Measurements from ENCODE around the gene SYCP2.

SYCP2 gene

DNA sequence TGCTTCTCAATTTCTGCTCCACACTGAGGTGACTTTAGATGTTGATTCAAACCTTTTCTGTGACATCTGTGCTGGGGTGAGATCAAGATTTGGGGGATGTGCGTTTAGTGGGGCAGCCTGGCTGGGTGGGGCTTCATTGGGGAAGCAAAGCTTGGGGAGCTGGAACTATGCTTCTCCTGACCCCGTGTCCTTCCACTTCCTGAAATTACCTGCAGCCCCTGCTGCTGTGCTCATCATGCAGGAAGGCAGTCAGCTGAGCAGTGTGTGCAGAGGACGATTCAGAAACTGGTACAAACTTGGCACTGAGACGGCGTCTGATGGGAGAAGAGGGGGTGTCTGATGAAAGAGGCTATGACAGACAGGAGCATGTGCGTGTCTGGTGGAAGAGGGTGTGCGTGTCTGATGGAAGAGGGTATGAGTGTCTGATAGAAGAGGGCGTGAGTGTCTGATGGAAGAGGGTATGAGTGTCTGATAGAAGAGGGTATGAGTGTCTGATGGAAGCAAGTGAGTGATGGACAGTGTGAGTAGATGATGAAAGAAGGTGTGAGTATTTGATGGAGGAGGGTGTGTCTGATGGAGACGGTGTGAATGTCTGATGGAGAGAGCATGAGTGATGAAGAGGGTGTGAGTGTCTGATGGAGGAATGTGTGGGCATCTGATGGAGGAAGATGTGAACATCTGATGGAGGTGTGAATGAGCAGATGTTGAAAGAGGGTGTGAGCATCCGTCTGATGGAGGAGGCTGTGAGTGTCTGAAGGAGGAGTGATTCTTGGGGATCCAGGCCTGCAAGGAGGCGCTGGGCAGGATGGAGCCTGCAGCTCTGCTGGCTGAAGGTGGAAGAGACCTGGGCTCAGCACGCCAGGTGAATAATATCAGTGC is 103.4 kb downstream of the SYCP2 start:
- no peak for DNase-seq (ENCODE audit: low read depth)

DNA sequence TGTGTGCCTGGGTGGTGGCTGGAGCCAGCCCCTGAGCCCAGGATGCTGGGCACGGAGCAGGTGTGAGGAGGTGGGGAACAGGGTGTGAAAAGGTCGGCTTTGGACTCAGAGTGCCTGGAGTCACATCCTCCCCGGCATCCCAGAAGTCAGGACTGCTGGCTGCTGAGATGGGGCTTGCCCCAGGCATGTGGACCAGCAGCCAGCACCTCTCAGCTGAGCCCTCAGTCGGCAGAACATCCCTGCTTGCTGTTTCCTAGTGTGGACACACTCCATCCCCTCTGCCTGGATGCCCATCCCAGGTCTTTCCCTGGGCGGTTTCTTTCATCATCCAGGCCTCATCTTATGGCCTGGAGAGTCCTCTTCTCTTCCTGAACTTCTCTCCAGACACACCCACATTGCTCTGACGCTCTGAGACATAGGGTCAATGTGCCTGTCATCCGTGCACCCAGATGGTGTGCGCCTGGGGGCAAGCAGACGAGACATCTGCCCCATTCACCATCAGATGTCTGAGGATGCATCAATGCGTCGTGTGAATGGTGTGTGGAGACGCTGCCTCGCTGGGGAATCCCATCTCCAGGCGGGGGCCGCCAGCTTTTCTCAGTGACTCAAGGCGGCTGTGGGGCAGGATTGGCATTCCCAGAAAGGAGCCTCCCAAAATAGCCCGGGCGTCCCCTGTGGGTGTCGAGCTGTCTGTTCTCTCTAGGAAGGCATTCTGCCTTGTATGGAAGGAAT is 104.2 kb downstream of the SYCP2 start:
- no peak for DNase-seq (ENCODE audit: low read depth)
- TF ChIP-seq, protein P1, sequence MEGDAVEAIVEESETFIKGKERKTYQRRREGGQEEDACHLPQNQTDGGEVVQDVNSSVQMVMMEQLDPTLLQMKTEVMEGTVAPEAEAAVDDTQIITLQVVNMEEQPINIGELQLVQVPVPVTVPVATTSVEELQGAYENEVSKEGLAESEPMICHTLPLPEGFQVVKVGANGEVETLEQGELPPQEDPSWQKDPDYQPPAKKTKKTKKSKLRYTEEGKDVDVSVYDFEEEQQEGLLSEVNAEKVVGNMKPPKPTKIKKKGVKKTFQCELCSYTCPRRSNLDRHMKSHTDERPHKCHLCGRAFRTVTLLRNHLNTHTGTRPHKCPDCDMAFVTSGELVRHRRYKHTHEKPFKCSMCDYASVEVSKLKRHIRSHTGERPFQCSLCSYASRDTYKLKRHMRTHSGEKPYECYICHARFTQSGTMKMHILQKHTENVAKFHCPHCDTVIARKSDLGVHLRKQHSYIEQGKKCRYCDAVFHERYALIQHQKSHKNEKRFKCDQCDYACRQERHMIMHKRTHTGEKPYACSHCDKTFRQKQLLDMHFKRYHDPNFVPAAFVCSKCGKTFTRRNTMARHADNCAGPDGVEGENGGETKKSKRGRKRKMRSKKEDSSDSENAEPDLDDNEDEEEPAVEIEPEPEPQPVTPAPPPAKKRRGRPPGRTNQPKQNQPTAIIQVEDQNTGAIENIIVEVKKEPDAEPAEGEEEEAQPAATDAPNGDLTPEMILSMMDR (conservative IDR thresholded peaks at IDR 0.05; ENCODE audit: control insufficient read depth, insufficient read depth, low read depth, low read length) = no peak
- H3K4me3 ChIP-seq (ENCODE audit: control insufficient read depth, low read depth, low read length) = no peak overlapping the region

More for the DNA sequence above, 103.4 kb downstream of the SYCP2 start:
- H3K4me3 ChIP-seq (ENCODE audit: control insufficient read depth, low read depth, low read length) = no peak overlapping the region
- TF ChIP-seq, protein P1 (conservative IDR thresholded peaks at IDR 0.05; ENCODE audit: control insufficient read depth, insufficient read depth, low read depth, low read length) = no peak

DNA sequence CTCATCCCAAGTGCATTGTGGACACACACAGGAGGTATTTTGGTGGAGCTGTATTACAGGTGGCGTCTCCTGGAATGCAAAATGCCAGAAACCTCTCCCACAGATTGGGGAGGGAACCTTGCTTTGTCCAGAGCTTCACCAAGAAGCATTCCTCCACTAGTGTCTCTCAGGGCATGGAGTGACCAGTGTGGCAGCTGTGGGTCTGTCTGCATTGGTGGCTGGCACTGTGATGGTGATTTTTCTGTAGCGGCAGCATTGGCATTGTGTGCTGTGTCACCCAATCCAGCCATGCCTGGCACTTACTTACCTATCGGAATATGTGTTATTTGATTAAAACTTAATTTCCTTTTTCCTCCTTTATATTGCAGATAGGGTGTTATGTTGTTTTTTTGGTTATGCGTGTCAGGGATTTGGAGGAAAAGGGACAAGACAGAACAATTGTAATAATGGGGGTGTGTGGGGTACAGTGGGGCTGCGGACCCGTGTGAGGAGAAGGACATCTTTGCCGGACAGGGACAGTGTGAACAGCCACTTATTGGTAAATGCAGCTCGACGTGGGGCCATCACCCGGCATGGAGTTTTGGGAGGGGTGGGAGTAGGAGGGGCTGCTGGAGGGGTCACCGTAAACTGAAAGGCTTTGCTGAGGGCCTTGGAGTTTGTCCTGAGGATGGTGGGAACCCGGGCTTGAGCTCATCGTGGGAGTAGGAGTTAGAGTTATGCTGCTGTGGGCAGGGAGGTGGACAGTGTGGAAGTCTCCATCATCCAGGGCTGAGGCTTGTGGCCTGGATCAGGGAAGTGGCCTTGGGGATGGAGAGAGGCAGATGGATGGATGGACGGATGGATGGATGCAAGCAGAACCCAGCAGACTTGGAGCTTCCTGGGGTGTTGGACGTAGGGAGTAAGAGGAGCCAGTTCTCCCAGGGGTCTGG is 105.0 kb downstream of the SYCP2 start:
- TF ChIP-seq, protein P1 (conservative IDR thresholded peaks at IDR 0.05; ENCODE audit: control insufficient read depth, insufficient read depth, low read depth, low read length) = no peak
- no peak overlapping the region for H3K4me3 ChIP-seq (ENCODE audit: control insufficient read depth, low read depth, low read length)
- no peak for DNase-seq (ENCODE audit: low read depth)

DNA sequence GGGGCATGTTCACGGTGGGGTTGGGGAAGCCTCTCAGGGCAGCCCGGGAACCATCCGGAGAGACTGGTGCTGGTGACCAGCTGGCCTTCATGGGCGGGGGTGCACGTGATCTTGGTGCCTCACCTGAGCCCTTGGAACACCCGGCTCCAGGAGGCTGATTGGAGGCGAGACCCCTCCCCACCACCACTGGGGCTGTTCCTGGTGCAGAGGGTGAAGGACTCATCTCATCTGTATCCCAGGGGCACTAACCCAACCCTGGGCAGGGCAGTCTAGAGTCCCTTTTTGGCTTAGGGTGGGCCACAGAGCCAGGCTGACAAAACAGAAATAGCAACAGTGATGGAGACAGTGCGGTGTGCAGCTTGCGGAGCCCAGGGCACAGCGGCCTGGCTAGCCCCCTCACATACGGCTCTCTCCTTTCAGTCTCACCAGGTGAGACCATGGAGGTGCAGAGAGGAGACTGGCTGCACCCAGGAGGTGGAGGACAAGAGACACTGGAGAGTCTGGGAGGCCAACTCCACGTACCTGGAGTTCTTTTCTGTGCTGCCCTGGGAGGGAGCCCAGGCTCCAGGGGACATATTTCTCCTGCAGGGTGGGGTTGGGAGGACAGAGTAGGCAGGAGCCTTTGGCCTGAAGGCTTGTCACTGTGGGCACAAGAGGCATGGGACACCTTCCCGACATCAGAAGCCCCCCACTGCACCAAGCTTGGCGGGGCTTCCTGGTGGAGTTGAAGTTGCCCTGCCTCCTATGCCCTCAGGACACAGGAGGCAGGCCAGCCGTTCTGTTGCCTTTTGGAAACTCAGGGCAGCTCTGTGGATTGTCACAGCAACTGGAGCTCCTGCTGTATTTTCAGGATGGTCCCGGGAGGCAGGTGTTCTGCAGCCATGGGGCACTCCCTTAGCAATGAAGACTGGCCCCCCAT is 106.0 kb downstream of the SYCP2 start:
- no peak for DNase-seq (ENCODE audit: low read depth)
- TF ChIP-seq, protein P1 (conservative IDR thresholded peaks at IDR 0.05; ENCODE audit: control insufficient read depth, insufficient read depth, low read depth, low read length) = no peak
- H3K4me3 ChIP-seq (ENCODE audit: control insufficient read depth, low read depth, low read length) = no peak overlapping the region

DNA sequence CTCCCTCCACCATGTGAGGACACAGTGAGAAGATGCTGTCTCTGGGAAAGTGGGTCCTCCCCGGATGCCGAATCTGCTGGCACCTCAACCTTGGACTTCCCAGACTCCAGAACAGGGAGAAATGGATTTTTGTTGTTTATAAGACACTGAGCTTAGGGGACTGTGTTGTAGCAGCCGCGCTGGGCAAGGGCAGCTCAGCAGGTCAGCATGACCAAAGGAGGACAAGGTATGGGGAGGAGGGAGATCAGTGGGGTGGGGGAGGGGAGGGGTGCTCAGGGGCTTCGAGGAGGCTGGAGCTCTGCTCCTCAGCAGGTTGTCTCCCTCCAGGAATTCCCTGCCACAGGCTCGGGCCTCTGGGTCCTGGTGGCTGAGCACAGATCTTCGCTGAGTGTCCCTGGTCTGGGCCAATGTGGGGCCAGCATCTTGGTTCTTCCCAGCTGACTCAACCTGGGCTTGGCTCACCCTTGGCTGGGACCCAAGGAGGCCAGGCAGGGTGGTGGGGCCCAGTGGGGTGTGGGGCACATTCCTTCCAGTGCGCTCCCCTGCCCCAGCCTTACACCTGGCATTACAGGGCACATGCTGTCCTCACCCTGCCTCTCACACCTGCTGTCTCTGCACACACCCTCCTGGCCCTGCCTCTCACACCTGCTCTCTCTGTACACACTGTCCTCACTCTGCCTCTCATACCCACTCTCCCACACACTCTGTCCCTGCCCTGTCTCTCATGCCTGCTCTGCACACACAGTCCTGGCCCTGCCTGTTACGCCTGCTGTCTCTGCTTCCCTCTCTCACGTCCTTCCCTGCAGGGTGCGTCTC is 107.3 kb downstream of the SYCP2 start:
- H3K4me3 ChIP-seq (ENCODE audit: control insufficient read depth, low read depth, low read length) = no peak overlapping the region
- TF ChIP-seq, protein P1 (conservative IDR thresholded peaks at IDR 0.05; ENCODE audit: control insufficient read depth, insufficient read depth, low read depth, low read length) = no peak
- DNase-seq (ENCODE audit: low read depth) = no peak
